ENCODE data around the gene RFC1. TPM values are rescaled to one million over a fixed set of nuclear protein-coding genes. Genes with fewer than 3 reads are reported as not detected.
A peak's percentile ranks its signal among the peaks of the same experiment; 100 is the strongest.

Gene RFC1
- total and polyA plus RNA-seq, 10 donors = 8.0 to 54.9 (median 41.8) TPM

- DNase-seq = no peak
- TF ChIP-seq POLR2A (IDR thresholded peaks at IDR 0.05) (no peak), CTCF (IDR thresholded peaks at IDR 0.05 in 8 of 11, conservative IDR thresholded peaks at IDR 0.05 in 3 of 11) (no peak), POLR2AphosphoS5 (IDR thresholded peaks at IDR 0.05) (no peak)
Observed at GRCh38 chr4:39255871-39256270, 110.3 kb downstream of the RFC1 start.

GRCh38 chr4:39255266-39255665 lies 110.9 kb downstream of the RFC1 start:
- no peak overlapping the region for H3K4me3 ChIP-seq
- H3K4me1 ChIP-seq = no peaks in the 10 kb centered on the region
- no peak for DNase-seq
- 50 to 70% (median 66%) methylated on average over 2 of the region's 2 CpGs for WGBS, 5 donors
- no peaks in the 10 kb centered on the region for H3K9me3 ChIP-seq
- H3K36me3 ChIP-seq = peaks cover 0 to 34% (median 4%) of the 10 kb centered on the region in 6 donors
- H3K27ac ChIP-seq = no peak overlapping the region
- intact Hi-C loops (cut with DNase I; ENCODE audit: low total_unique reads) = no loop called here
- TF ChIP-seq CTCF (IDR thresholded peaks at IDR 0.05 in 8 of 11, conservative IDR thresholded peaks at IDR 0.05 in 3 of 11) (no peak), POLR2A (IDR thresholded peaks at IDR 0.05) (no peak), POLR2AphosphoS5 (IDR thresholded peaks at IDR 0.05) (no peak)
- H3K27me3 ChIP-seq (replicated peaks in 1 of 7) = no peaks in the 10 kb centered on the region

More at GRCh38 chr4:39255871-39256270, 110.3 kb downstream of the RFC1 start:
- intact Hi-C loops (cut with DNase I; ENCODE audit: low total_unique reads) = no loop called here
- Histone ChIP-seq H3K27me3 (replicated peaks in 1 of 7) (no peaks in the 10 kb centered on the region), H3K9me3 (no peaks in the 10 kb centered on the region), H3K4me1 (no peaks in the 10 kb centered on the region), H3K4me3 (no peak overlapping the region), H3K36me3 (peaks cover 0 to 39% (median 4%) of the 10 kb centered on the region in 6 donors), H3K27ac (peak overlapping the region in 1 of 8 donors; percentile 14)
- 72 to 84% (median 78%) methylated on average over 5 of the region's 5 CpGs for WGBS, 5 donors

DNA sequence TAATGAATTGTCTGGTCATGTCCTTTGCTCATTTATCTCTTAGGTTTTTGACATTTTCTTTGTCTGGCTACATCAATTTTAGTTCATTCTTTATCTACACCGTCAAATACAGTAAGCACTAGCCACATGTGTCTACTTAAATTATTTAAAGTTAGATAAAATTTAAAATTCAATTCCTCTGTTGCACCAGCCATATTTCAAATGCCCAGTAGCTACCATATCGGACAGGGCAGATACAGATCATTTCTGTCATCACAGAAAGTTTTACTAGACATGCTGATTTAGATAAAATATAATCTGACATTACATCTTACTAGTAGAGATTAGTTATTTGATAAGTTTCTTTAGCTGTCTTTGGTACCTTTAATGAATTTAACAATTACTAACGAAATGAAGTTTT lies 122.7 kb downstream of the RFC1 start:
- H3K9me3 ChIP-seq = peaks cover 0 to 7% (median 2%) of the 10 kb centered on the region in 8 donors
- H3K4me1 ChIP-seq = no peaks in the 10 kb centered on the region
- H3K27me3 ChIP-seq (replicated peaks in 1 of 7) = no peaks in the 10 kb centered on the region
- H3K36me3 ChIP-seq = peaks cover 0 to 37% (median 6%) of the 10 kb centered on the region in 6 donors
- no peak overlapping the region for H3K27ac ChIP-seq
- DNase-seq = no peak
- no peak overlapping the region for H3K4me3 ChIP-seq
- intact Hi-C loops (cut with DNase I; ENCODE audit: low total_unique reads) = no loop called here
- TF ChIP-seq CTCF (IDR thresholded peaks at IDR 0.05 in 8 of 11, conservative IDR thresholded peaks at IDR 0.05 in 3 of 11) (no peak), POLR2AphosphoS5 (IDR thresholded peaks at IDR 0.05) (no peak), POLR2A (IDR thresholded peaks at IDR 0.05) (no peak)
- 92 to 96% (median 95%) methylated on average over 3 of the region's 3 CpGs for WGBS, 5 donors

Small RNAs within 50 kb of the gene (microRNA-seq; reads per million reads assigned to microRNA genes)
- 0 reads per million in 3 donors for gene MIR5591

Small RNAs within 50 kb of the gene (small RNA-seq; reads per million reads assigned to genes)
- 0 reads per million in 4 donors for gene MIR5591
- gene RNU6-32P = 0 reads per million in 4 donors
- 0 reads per million in 4 donors for gene RNU6-887P

Other genes starting within 250 kb of the RFC1 start
- 10 to 100 TPM; 19.6 to 34.7 (median 25.2) TPM for gene WDR19, start 183.8 kb downstream of the RFC1 start, total RNA-seq
- 10 to 100 TPM; 17.7 to 48.3 (median 24.0) TPM for gene WDR19, start 183.8 kb downstream of the RFC1 start, polyA plus RNA-seq
- under 1 TPM in 1 of 7 donors, not detected in 6; 0.03 TPM for gene KLB, start 40.6 kb upstream of the RFC1 start, total RNA-seq
- not detected for gene KLB, start 40.6 kb upstream of the RFC1 start, polyA plus RNA-seq
- 1,000 to 10,000 TPM; 1,133 to 3,346 (median 1,587) TPM for gene RPL9, start 92.6 kb upstream of the RFC1 start, total RNA-seq
- 1,000 to 10,000 TPM; 3,705 to 6,391 (median 4,989) TPM for gene RPL9, start 92.6 kb upstream of the RFC1 start, polyA plus RNA-seq
- 10 to 100 TPM in 6 of 7 donors, 1 to 10 TPM in 1; 8.0 to 19.2 (median 14.6) TPM for gene LIAS, start 92.7 kb upstream of the RFC1 start, total RNA-seq
- 10 to 100 TPM; 15.5 to 21.7 (median 16.8) TPM for gene LIAS, start 92.7 kb upstream of the RFC1 start, polyA plus RNA-seq
- gene UGDH, start 161.1 kb upstream of the RFC1 start, total RNA-seq = 10 to 100 TPM; 15.3 to 30.8 (median 19.2) TPM
- 1 to 10 TPM; 4.1 to 7.1 (median 4.8) TPM for gene UGDH, start 161.1 kb upstream of the RFC1 start, polyA plus RNA-seq

All from spleen (tissue), 11 donors.